HG03460 (cell line): Measurements from ENCODE around the gene PARD3.

Experiments
- ATAC-seq: cut with Tn5 transposase; IDR thresholded peaks from one replicate; pipeline ENCODE4 v1.9.1; 2021; ENCODE audit not compliant: unreplicated experiment

Gene PARD3

DNA sequence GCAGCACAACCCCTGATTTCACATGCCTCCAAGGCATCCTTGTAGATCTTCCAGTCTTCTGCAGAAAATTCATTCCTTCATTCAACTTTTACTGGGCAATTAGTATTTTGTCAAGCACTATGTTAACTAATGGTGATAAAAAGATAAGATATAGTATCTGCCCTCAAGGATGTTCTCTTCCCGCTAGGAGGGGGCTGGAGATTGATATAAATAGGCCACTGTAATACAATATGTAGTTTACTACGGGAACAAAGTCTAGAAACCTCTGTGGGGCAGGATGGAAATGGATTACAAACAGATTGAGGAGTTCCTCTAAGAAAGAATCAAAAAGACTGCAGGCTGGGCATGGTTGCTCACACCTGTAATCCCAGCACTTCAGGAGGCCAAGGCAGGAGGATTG, 10.3 kb upstream of the PARD3 start:
- ATAC-seq = no peak

DNA sequence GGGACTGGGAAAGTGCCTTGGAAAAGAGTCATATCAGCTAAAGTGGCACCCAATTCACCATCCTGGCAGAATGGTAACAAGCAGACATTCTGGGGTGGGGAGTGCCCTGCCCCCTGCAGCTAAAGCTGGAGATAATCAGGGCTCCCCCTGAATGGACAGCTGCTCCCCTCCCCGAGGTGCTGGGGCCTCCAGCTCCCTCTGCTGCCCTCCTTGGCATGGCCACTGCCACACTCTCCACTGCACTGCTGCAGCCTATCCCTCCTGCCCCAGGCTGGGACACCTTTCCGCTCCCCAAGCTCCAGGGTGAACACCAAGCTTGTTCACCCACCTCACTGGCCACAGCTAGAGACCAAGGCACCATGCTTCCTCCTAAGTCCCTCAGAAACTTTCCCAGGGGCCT, 9.8 kb upstream of the PARD3 start:
- no peak for ATAC-seq

DNA sequence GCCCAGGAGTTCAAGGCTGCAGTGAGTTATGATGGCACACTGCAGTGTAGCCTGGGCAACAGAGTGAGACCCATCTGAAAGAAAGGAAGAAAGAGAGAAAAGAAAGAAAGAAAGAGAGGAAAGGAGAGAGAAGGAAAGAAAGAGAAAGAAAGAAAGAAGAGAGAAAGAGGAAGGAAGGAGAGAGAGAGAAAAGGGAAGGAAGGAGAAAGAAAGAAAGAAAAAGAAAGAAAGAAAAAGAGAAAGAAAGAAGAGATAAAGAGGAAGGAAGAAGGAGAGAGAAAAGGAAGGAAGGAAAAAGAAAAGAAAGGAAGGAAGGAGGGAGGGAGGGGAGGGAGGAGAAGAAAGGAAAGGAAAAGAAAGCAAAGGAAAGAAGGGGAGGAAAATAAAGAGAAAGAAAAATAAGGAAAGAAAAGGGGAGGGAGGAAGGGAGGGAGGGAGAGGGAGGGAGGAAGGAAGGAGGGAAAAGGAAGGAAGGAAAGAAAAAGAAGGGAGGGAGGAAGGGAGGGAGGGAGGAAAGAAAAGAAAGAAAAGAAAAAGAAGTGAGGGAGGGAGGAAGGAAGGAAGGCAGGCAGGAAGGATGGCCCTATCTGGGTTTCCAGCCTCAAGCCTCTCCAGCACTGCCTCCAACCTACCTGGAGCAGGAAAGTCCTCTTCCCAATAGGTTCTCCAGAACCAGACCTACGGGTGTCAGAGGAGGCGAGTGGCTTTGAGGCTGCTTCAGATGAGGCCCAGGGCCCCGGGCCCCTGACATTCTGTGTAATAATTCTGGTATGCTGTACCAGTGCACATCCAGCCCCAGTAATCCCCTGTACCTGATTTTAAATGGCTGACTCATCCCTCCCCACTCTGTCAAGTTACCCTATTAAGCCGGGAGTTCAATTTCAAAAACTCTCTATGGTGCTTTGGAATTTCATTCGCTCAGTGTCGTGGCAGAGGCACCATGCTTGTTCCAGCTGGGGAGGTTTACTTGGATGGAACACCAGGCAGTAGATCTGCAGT, 6.8 kb upstream of the PARD3 start:
- ATAC-seq = no peak

DNA sequence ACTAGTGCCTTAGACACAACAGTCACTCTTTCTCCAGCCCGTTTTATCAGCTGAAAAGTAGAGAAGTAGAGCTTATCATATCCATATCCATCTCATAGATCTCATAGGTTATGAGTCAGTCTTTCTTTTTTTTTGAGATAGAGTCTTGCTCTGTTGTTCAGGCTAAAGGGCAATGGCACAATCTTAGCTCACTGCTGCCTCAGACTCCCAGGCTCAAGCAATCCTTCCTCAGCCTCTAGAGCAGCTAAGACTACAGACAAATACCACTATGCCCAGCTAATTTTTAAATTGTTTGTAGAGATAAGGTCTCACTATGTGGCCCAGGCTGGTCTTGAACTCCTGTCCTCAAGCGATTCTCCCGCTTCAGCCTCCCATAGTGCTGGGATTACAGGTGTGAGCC, 2.5 kb upstream of the PARD3 start:
- ATAC-seq = no peak

DNA sequence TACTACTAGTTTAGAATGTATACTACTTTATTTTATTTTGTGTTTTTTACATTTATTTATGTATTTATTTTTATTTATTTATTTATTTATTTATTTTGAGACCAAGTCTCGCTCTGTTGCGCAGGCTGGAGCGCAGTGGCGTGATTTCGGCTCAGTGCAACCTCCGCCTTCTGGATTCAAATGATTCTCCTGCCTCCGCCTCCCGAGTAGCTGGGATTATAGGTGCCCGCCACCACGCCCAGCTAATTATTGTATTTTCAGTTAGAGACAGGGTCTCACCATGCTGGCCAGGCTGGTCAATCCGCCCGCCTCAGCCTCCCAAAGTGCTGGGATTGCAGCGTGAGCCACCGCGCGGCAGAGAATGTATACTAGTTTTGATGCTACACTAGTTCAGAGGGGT, 2.0 kb upstream of the PARD3 start:
- ATAC-seq = no peak

DNA sequence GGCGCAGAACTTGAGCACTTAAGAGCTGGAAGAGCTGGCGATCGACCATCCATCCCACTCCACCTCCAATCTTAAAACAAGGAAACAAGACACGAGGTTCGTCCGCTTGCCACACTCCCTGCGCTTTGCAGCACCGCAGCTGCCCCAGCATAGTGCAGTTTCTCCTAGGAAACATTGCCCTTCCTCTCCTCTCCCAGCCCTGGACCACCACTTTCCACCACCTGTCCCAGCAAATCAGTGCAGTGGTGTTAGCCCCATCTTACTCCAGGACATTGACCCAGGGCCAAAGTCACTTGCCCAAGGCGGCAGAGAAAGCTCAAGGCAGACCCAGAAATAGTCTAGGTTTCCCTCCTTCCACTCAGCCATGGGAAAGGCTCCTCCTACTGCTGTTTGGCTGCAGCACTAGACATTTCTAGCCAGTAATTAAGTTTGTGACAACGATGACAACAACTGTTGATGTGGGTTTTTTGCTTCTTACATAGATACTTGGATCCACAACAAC, 1.5 kb upstream of the PARD3 start:
- ATAC-seq = no peak

DNA sequence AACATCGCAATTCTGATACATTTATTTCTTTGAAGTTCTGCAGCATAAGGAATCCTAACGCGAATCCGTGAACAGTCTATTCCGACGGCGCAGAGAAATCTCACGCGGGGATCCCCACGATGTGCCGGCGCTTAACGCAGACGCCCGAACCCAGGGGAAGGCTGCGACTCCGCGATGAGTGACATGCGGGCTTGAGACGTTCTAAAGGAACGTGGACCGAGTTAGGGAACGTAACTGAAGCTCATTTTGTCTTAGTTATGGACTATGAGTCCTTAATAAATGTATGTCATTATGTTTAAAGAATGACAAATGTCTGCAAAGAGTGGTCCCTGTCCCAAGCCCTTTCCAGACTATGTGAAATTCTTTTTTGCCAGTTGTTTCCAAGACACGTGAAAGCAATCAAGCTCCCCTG, 995 bp upstream of the PARD3 start:
- ATAC-seq = no peak

DNA sequence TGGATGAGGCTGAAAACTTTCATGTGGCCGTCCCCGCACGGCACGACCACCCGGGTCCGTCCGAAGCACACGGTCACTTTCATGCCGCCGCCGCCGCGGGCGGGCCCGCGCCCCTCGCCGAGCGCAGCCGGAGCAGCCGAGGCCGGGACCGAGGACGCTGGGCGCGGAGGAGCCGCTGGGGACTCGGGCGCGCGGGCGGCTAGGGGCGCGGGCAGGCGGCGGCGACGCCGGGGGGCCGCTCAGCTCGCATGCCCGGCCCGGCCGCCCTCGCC, 247 bp downstream of the PARD3 start:
- no peak for ATAC-seq

DNA sequence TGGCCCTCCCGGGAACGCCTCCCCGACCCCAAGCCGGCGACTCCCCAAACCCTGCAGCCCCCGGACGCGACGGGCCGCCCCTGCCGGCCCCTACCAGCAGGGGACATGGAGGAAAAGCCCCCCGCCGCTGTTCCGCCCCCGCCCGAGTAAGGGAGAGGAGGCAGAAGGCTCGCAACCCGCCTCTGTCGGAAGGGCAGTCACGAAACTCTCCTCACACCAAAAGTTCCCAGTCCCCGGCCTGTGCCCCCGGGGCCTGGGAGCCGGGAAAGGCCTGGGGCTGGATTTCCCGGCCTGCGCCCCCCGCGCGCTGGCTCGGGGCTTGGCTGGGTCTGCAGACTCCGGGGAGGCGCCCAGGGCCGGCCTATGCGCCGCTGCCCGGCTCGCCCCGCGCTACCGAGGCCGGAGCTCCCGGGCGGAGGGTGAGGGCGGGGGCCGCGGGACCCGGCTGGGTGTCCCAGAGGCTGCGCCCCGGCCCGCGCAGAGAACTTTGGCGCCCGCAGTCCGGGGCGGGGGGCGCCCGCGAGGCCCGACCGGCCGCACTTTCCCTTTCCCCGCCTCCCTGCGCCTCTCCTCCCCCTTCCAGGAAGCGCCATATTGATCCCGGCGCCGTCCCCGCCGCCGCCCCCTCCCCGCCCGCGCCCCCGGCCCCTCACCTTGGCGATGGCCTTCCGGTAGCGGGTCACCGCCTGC, 728 bp downstream of the PARD3 start:
- peak; percentile 30 for ATAC-seq

DNA sequence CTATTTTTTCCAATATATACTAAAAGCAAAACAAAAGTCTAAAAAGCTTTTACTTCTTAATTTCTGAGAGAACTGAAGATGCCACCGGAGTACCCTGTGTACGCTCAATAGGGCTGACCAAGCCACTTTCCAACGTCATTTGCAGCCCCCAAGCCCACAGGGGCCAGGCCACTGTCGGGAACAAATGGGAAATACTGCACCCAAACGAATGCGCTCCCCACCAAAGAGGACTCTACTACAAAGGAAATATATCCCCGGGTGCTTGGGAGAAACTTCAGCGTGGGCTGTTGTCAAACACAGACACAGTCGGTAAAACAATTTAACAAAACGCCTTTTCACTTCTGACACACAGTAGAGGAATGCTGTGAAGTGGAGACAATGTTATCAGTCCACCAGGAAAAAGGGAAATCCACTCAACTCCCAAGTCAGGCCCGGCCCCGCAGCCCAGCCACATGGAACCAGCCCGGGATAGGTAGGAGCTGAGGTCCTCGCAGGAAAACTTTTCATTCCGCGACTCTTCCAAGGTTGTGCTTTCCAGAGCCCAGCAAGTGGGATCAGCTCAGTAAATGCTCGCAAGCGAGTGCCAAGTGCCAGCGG, 1.4 kb downstream of the PARD3 start:
- no peak for ATAC-seq

DNA sequence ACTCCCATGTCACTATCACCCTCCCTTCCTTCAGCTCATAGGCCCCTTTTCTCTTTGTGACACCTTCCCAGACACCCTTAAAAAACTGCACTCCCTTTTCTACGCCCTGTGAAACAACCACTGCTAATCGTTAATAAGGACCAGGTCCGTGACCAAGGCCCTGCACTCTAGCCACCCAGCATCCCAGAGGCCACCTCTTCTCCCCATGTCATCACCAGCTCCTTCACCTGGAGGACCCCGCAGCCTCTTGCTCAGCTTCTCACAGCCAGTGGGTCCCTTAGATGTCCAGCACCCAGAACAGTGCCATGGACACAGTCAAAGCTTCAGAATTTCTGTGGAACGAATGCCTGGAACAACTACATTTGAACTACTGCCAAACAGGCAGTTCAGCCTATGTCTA, 2.3 kb downstream of the PARD3 start:
- ATAC-seq = no peak

DNA sequence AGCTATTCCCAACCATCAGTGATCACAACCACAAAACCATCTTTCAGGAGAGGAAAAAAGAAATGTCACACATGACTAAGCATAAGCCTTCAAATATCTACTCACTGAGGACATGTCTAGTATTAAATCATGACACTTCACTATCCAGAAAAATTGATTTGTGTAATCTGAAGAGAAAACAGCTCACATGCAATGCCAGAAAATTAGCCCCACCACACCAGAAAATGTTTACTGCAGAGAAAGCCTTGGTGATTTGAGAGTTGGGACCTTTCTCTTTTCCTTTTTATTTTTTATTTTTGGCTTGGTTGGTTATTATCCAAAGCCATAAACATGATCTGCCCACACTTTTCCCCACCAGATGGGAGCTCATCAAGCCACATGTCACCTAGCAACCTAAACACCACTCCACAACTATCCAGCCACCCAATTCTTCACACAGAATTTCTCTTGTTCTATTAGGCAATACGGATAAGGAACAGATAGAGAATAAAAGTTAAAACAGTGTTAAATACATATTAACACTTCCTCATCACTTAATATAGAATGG, 3.1 kb downstream of the PARD3 start:
- no peak for ATAC-seq

DNA sequence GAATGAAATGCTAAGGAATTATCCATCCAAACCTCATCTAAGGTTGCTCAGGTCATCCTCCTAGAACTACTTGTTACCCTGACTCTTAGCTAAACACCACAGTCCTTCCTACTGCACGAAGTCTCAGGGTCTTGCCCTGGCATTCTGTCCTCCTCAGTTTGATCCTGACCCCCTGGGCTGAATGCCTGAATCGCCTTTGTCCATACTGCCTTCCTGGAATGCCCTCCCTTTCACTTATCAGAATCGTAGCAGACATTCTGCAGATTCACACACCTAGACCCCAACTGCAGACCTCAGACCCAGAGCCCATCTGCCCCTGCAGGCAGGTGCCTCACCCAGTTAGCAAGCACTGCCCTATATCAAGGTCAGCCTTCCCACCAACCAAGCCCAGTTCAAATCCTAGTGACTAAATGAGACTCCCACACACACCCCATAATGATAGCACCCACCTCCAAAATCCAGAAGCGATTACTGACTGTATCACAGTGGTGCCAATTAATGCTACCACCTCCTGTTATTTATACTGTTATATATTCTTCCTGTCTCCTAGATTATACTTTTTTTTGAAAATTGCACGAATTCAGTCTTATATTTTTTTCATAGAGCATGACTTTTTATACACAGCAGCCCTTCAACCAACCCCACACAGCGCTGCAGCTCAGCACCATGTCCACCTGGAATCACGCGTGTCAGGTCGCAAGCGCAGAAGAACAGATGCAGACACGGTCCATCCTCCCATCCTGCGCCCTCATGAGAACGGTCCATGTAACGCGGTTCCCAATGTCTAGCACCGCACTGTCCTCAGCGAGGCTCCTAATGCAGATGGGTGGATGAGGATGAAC, 3.7 kb downstream of the PARD3 start:
- ATAC-seq = no peak

DNA sequence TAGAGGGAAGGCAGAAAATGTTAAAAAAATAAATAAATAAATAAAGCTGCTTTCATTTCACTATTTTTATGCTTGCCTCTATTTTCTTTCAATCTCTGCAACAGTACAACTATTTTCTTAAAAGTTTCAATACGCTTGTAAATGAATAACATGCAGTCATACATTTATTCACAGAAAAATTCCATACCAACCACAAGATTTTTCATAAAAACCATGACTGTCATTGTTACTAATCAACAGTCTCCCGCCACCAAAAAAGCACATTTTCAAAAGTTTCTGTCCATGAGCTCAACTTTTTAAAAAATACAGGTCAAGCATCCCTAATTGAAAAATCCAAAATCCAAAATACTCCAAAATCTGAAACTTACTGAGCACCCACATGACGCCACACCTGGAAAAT, 5.3 kb downstream of the PARD3 start:
- peak; percentile 21 for ATAC-seq

DNA sequence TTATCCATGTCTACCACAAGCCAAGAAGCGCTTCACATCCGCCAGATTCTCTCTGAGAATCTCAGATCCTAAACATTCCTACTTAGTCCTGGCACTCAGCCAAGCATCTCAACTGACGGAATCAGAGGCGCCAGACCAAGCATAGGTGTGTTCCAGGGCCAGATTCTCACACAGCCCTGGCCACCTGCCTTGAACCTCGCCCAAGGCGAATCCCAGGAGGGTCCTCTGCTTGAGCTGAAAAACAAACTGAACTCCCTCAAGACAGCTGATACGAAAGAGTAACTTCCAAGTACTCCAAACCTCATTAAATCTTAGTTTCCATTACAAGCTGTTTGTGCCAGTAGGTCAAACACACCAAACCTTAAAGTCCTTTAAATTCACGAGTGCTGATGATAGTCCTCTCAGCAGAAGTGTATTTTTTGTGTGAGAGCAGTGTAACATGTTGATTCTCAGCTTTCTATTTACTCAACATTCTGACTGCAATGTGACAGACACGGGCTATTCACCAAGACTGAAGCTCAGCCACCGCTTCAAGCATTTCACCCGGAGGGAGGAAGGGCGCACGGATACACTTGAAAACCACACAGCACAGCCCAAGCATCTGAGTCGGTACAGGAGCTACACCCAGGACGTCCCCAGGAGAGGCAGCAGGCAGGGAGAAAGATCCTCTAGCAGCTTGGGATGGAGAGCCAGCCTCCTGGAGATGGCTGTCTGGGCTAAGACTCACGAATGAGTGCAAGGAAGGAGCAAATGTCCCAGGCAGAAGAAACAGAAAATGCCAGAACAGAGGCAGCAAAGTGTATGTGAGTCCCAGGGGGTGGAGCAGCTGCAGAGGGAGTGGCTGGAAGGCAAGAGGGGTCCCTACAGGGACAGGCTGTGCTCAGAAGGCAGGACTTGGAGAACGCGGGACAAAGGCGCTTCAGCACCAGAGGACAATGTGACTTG, 6.0 kb downstream of the PARD3 start:
- peak; percentile 59 for ATAC-seq

DNA sequence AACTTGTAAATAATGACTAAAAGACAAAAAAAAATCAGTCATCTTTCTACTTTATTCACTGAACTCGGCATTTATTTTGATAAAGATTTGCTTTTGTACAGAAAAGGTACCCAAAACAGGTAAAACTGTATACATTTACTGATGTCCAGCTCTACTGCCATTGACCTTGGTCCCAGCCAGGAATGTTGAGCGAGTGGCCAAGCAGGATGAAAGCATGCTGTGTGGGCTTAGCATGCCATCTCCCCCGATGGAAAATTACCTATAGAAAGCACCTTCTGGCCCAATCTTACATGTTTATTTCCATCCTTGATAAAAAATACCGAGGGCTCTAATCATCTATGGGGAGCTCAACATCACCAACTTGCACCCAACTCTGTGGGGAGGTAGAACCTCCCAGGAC, 6.8 kb downstream of the PARD3 start:
- ATAC-seq = no peak

DNA sequence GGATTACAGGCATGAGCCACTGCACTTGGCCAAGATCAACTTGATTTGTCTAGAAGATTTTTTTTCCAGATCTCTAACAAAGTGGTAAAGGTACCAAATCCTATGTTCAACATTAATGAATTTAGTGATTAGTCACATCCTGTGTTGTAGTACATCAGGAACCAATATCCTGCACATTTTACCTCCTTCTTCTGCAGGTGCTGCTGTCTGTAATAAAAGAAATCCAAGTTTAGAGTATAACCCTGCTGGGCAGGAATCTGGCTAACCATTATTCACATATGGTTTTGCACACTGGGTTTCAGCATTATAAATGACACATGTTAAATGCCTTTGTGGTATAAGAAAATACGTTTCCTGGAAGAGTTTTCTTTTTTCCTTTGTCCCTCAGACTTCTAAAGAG, 10.8 kb downstream of the PARD3 start:
- ATAC-seq = no peak

DNA sequence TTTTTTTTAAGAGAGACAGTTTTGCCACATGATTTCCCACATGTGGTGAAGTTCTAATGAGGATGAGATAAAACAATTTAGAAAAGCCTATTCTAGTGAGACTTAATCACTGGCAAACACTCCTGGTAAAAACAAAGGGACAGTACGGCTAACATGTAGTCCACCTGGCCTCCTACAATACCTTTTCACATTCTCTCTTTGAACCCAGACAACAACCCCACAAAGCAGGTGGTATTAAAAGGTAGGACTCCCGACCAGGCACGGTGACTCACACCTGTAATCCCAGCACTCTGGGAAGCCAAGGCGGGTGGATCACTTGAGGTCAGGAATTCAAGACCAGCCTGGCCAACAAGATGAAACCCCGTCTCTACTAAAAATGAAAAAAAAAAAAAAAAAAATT, 12.4 kb downstream of the PARD3 start:
- ATAC-seq = no peak

DNA sequence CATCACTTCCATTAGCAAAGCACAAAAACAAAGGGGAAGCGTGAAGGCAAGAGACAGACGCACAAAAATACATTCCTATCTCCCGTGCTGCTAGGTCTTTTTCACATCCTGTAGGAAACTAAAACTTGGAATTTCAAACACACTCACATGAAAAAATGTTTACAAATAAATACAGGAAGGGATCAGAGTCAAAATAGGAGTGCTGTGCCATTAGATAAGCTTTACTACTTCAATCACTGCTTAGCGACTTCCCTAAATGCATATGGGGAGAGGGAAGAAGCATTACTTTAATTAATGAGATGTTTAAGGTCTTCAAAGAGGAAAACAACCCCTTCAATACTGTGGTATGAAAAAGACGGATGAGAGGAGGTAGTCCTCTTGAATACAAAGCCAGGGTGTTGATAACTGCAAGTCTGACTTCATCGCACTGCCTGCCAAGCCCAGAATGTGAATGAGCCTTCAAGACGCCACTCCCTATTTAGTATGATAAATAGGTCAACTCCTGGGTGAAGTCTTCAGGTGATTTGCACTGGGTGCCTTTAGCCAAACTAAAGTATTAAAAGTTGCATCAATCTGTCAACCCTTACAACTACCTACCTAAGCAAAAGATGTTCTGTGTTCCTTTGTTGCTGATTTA, 13.9 kb downstream of the PARD3 start:
- no peak for ATAC-seq
